ENCODE measurements around the gene DUSP10.

DUSP10 gene

DNA sequence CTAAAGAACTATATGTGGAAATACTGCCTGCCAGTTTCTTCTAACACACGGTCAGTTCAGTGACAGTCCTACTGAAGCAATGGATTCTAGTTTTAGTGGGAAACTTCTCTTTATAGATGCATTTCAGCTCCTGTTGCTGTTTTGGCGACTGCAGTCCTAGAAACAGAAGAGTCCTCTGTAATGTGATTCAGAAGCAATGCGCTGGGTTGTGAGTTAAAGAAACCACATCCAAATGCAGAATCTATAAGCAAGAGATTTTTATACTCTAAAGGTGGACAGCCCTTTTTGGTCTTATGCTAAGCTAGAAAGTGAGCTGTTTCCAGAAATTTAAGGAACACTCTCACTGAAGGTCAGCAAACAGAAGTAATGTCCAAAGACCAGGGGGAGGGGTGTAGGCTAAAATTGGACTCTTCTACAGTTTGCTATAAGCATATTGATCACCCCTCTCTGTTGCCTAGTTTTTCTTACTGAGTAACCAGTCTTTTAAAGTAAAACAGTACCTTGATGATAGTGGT is 30.8 kb downstream of the DUSP10 start:
- no peaks in the 10 kb centered on the region for H3K27me3 ChIP-seq
- no peaks in the 10 kb centered on the region for H3K9me3 ChIP-seq
- intact Hi-C loops (cut with DNase I; ENCODE audit: low total_unique reads), result loop anchor here (5.0 kb wide), 1 partner anchor 1561 kb away; no protein-coding TSS in a partner anchor
- peaks cover 0 to 1% (median under 1%) of the 10 kb centered on the region in 3 donors for H3K36me3 ChIP-seq
- TF ChIP-seq, protein P1, sequence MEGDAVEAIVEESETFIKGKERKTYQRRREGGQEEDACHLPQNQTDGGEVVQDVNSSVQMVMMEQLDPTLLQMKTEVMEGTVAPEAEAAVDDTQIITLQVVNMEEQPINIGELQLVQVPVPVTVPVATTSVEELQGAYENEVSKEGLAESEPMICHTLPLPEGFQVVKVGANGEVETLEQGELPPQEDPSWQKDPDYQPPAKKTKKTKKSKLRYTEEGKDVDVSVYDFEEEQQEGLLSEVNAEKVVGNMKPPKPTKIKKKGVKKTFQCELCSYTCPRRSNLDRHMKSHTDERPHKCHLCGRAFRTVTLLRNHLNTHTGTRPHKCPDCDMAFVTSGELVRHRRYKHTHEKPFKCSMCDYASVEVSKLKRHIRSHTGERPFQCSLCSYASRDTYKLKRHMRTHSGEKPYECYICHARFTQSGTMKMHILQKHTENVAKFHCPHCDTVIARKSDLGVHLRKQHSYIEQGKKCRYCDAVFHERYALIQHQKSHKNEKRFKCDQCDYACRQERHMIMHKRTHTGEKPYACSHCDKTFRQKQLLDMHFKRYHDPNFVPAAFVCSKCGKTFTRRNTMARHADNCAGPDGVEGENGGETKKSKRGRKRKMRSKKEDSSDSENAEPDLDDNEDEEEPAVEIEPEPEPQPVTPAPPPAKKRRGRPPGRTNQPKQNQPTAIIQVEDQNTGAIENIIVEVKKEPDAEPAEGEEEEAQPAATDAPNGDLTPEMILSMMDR (IDR thresholded peaks at IDR 0.05), result no peak
- H3K4me3 ChIP-seq, result no peak overlapping the region
- no peak for DNase-seq
- H3K27ac ChIP-seq, result no peak overlapping the region
- H3K4me1 ChIP-seq, result peaks cover 0 to 10% (median 3%) of the 10 kb centered on the region in 4 donors

DNA sequence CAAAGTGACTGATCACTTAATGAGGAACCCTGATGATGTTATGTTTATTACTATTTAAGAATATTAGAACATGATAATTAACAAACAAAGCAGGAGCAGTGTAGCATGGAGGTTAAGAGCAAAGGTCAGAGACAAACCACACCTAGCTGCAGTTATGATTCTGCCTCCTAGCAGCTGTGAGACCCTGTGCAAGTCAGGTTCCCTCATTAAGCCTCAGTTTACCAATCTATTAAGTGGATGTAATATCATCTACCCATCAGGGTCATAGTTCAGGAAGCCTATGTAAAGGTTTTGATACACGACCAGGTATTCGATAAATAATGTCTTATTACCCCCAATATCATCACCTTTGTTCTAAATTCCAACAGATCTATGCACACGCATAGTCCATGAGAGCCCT is 32.0 kb downstream of the DUSP10 start:
- no peak for DNase-seq
- intact Hi-C loops (cut with DNase I; ENCODE audit: low total_unique reads), result loop anchor here (5.0 kb wide), 1 partner anchor 1562 kb away; no protein-coding TSS in a partner anchor
- Histone ChIP-seq H3K9me3 (no peaks in the 10 kb centered on the region), H3K27me3 (no peaks in the 10 kb centered on the region), H3K4me1 (peaks cover 0 to 6% (median 0%) of the 10 kb centered on the region in 4 donors), H3K36me3 (peaks cover 6 to 12% (median 11%) of the 10 kb centered on the region in 3 donors), H3K4me3 (no peak overlapping the region), H3K27ac (no peak overlapping the region)
- TF ChIP-seq, protein P1 (IDR thresholded peaks at IDR 0.05), result no peak

DNA sequence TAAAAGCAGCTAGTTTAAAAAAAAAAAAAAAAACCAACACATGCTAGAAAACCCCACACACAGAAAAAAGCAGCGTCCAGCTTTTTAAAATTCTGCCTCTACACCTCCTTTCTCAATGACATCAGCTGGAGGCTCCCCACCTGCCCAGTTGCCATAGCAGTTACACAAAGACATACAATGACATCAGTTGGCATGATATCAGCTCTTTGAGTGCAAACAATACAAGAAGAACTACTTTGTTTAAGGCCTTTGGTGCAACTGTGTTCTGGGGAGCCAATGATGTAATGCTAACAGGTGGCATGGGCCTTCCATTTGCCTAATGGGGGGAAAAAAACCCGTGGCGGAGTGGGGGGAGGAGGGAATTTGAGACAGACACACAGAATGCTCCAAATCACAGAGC is 32.9 kb downstream of the DUSP10 start:
- peaks cover 0 to 6% (median 0%) of the 10 kb centered on the region in 4 donors for H3K4me1 ChIP-seq
- DNase-seq, result no peak
- no peak overlapping the region for H3K27ac ChIP-seq
- H3K36me3 ChIP-seq, result peaks cover 7 to 12% (median 11%) of the 10 kb centered on the region in 3 donors
- H3K9me3 ChIP-seq, result no peaks in the 10 kb centered on the region
- no peaks in the 10 kb centered on the region for H3K27me3 ChIP-seq
- no peak overlapping the region for H3K4me3 ChIP-seq
- TF ChIP-seq, protein P1 (IDR thresholded peaks at IDR 0.05), result no peak
- intact Hi-C loops (cut with DNase I; ENCODE audit: low total_unique reads), result no loop called here

DNA sequence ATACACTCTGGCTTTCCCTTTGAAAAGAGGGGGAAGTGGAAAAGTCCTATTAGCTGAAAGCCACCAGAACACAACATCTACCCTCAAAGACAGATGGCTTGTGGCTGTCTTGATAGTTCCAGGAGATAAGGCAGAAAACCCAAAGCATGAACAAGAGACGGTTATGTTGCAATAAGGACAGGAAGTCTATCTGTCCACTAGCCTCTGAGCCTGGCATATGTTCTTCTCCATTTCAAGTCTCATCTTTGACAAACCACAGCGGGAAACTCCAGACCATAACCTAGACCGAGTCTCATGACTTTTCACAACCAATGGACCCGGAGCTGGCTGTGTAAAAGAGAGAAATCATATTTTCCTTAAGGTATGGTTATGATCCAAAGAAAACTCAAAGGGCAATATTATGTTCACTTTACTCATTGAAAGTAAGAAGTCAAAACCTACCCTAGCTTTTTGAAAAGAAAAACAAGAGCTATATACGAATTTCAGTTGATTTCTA is 33.8 kb downstream of the DUSP10 start:
- Histone ChIP-seq H3K9me3 (no peaks in the 10 kb centered on the region), H3K27me3 (no peaks in the 10 kb centered on the region), H3K4me3 (no peak overlapping the region), H3K4me1 (peaks cover 0 to 6% (median 0%) of the 10 kb centered on the region in 4 donors), H3K36me3 (peaks cover 10 to 12% (median 11%) of the 10 kb centered on the region in 3 donors), H3K27ac (no peak overlapping the region)
- TF ChIP-seq, protein P1 (IDR thresholded peaks at IDR 0.05), result no peak
- intact Hi-C loops (cut with DNase I; ENCODE audit: low total_unique reads), result no loop called here
- DNase-seq, result peak in 1 of 2 donors; percentile 34

DNA sequence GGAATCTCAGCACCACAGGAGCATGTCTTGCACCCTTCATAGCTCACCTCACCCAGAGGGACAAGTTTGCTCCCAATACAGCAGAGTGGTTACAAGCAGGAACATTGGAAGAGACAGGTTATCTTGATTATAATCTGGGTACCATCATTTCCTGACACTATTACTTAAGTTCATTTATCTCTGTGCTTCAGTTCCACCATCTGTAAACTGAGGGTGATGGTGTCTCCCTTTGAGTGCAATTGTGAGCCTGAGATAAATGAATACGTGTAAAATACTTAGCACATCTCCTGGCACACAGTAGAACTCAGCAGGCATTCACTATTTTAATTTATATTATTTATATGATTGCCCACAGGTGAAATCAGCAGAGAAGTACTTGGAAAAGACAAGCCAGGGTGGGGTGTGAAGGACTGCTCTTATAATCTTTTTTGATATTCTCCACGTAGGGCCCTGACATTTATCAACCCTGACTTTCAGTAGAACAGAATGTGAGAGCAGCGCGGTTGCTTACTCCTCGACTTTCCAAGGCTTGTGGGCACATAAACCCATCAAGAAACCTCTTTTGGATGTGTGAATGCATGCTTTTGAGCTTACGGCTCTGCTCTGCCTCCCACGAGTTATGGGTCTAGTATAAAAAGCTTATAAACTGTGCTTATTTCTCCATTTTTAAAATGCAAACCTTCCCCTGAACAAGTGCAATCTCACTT is 34.9 kb downstream of the DUSP10 start:
- no peaks in the 10 kb centered on the region for H3K9me3 ChIP-seq
- H3K4me1 ChIP-seq, result peaks cover 0 to 6% (median 0%) of the 10 kb centered on the region in 4 donors
- no peak for DNase-seq
- H3K36me3 ChIP-seq, result peaks cover 10 to 12% (median 11%) of the 10 kb centered on the region in 3 donors
- no peak overlapping the region for H3K4me3 ChIP-seq
- H3K27ac ChIP-seq, result no peak overlapping the region
- intact Hi-C loops (cut with DNase I; ENCODE audit: low total_unique reads), result no loop called here
- TF ChIP-seq, protein P1 (IDR thresholded peaks at IDR 0.05), result no peak
- no peaks in the 10 kb centered on the region for H3K27me3 ChIP-seq
